Tibial artery (tissue), 4 donors: ENCODE data around the gene PROX2.

Experiments
- DNase-seq, 2 donors: peaks; one replicate each; pipeline ENCODE4 v3.0.0-alpha.2; 2019
- H3K27ac ChIP-seq, 2 donors: fragments of 200-600 bp; sonication (generic) in 1 of 2; 1 replicate in 1 of 2; 2 replicates in 1 of 2; pipeline ENCODE4 v1.5.1; 2018 to 2019; ENCODE audit warnings: mild to moderate bottlenecking in 1 of 2
- H3K27me3 ChIP-seq, 2 donors: fragments of 200-600 bp; sonication (generic) in 1 of 2; one replicate each; pipeline versions ENCODE4 v1.5.1 to v1.6.0; 2016 to 2019
- H3K36me3 ChIP-seq, 3 donors: fragments of 200-600 bp; sonication (generic) in 2 of 3; one replicate each; pipeline ENCODE4 v1.5.1; 2016 to 2019; ENCODE audit warnings: mild to moderate bottlenecking in 2 of 3
- H3K4me1 ChIP-seq, 4 donors: fragments of 200-600 bp; sonication (generic) in 2 of 4; 1 replicate in 3 of 4; 2 replicates in 1 of 4; pipeline ENCODE4 v1.5.1; 2016 to 2019
- H3K4me3 ChIP-seq, 2 donors: fragments of 200-600 bp; sonication (generic) in 1 of 2; 1 replicate in 1 of 2; 2 replicates in 1 of 2; pipeline ENCODE4 v1.5.1; 2018 to 2019; ENCODE audit warnings: mild to moderate bottlenecking in 2 of 2
- H3K9me3 ChIP-seq, 3 donors: fragments of 200-600 bp; sonication (generic) in 1 of 3; one replicate each; pipeline ENCODE4 v1.5.1; 2016 to 2019
- intact Hi-C: fragments of 100-400 bp; cut with DNase I; formaldehyde crosslinking; loops from one replicate; pipeline ENCODE4 v1.15.0; 2023; ENCODE audit warnings: low total_unique reads
- TF ChIP-seq, protein P1 (sequence below), 2 experiments: fragments of 200-600 bp in 1 of 2; fragments of 450-650 bp in 1 of 2; IDR thresholded peaks; one replicate each; pipeline ENCODE4 v1.5.1; 2017 to 2019; ENCODE audit warnings: antibody characterized with exemption in 2 of 2, mild to moderate bottlenecking in 1 of 2, moderate library complexity in 1 of 2

The PROX2 gene

GRCh38 chr14:74896400-74896799 lies 20.5 kb upstream of the PROX2 start:
- H3K4me1 ChIP-seq: no peaks in the 10 kb centered on the region
- no peak overlapping the region for H3K4me3 ChIP-seq
- TF ChIP-seq, protein P1, sequence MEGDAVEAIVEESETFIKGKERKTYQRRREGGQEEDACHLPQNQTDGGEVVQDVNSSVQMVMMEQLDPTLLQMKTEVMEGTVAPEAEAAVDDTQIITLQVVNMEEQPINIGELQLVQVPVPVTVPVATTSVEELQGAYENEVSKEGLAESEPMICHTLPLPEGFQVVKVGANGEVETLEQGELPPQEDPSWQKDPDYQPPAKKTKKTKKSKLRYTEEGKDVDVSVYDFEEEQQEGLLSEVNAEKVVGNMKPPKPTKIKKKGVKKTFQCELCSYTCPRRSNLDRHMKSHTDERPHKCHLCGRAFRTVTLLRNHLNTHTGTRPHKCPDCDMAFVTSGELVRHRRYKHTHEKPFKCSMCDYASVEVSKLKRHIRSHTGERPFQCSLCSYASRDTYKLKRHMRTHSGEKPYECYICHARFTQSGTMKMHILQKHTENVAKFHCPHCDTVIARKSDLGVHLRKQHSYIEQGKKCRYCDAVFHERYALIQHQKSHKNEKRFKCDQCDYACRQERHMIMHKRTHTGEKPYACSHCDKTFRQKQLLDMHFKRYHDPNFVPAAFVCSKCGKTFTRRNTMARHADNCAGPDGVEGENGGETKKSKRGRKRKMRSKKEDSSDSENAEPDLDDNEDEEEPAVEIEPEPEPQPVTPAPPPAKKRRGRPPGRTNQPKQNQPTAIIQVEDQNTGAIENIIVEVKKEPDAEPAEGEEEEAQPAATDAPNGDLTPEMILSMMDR (IDR thresholded peaks at IDR 0.05): no peak
- DNase-seq: no peak
- no peaks in the 10 kb centered on the region for H3K9me3 ChIP-seq
- H3K36me3 ChIP-seq: peaks cover 97 to 100% (median 99%) of the 10 kb centered on the region in 3 donors
- H3K27ac ChIP-seq: no peak overlapping the region
- intact Hi-C loops: no loop called here
- H3K27me3 ChIP-seq: no peaks in the 10 kb centered on the region

DNA sequence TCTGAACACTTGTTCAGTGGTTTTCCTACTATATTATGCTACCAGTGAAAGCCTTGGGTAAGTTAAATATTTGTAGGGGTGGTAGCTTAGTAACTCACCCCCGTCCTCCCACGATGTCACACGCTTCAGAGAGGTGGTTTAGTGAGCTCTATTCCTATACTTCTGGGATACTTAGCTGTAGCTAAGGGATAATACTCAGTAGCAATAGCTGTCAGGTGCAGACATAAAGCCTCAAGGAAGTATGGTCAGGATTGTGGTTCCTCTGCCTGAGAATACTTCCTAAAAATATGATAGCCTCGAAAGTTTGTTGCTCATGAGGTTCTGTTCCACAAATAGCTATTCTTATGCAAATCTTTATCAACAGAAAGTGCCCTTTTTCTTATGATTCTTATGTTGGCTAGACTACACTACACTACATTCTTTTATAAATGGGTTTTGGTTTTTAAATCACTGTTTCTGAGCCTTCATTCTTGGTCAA lies 17.7 kb upstream of the PROX2 start:
- no peak overlapping the region for H3K4me3 ChIP-seq
- no peaks in the 10 kb centered on the region for H3K27me3 ChIP-seq
- H3K9me3 ChIP-seq: no peaks in the 10 kb centered on the region
- no peak overlapping the region for H3K27ac ChIP-seq
- no peak for DNase-seq
- peaks cover 93 to 99% (median 96%) of the 10 kb centered on the region in 3 donors for H3K36me3 ChIP-seq
- TF ChIP-seq, protein P1 (IDR thresholded peaks at IDR 0.05): no peak
- intact Hi-C loops: no loop called here
- H3K4me1 ChIP-seq: no peaks in the 10 kb centered on the region

DNA sequence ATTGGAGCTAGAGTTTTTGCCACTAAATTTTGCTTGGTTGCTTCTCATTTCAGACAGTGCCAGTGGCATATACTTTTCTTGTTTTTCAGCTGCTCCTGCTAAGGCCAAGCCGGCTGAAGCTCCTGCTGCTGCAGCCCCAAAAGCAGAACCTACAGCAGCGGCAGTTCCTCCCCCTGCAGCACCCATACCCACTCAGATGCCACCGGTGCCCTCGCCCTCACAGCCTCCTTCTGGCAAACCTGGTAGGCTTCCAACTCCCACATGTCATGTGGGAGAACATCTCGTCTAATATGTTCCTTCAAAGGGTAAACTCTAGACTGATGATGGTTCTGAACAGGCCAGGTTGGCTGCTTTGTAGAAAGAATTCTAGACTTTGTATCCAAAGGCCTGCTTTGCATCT lies 16.8 kb upstream of the PROX2 start:
- no peak for DNase-seq
- TF ChIP-seq, protein P1 (IDR thresholded peaks at IDR 0.05): no peak
- H3K9me3 ChIP-seq: no peaks in the 10 kb centered on the region
- H3K4me3 ChIP-seq: no peak overlapping the region
- H3K4me1 ChIP-seq: peaks cover 0 to 5% (median 2%) of the 10 kb centered on the region in 4 donors
- no peaks in the 10 kb centered on the region for H3K27me3 ChIP-seq
- peaks cover 85 to 90% (median 87%) of the 10 kb centered on the region in 3 donors for H3K36me3 ChIP-seq
- no peak overlapping the region for H3K27ac ChIP-seq
- intact Hi-C loops: no loop called here

GRCh38 chr14:74891870-74892269 lies 15.9 kb upstream of the PROX2 start:
- H3K27me3 ChIP-seq: no peaks in the 10 kb centered on the region
- H3K4me3 ChIP-seq: no peak overlapping the region
- H3K4me1 ChIP-seq: peaks cover 0 to 8% (median 4%) of the 10 kb centered on the region in 4 donors
- TF ChIP-seq, protein P1 (IDR thresholded peaks at IDR 0.05): no peak
- DNase-seq: no peak
- H3K27ac ChIP-seq: no peak overlapping the region
- H3K36me3 ChIP-seq: peaks cover 76 to 82% (median 78%) of the 10 kb centered on the region in 3 donors
- H3K9me3 ChIP-seq: no peaks in the 10 kb centered on the region
- intact Hi-C loops: no loop called here

GRCh38 chr14:74890262-74890661 lies 14.3 kb upstream of the PROX2 start:
- H3K9me3 ChIP-seq: no peaks in the 10 kb centered on the region
- no peak overlapping the region for H3K27ac ChIP-seq
- no peak for DNase-seq
- peaks cover 0 to 24% (median 14%) of the 10 kb centered on the region in 4 donors for H3K4me1 ChIP-seq
- H3K27me3 ChIP-seq: no peaks in the 10 kb centered on the region
- no peak overlapping the region for H3K4me3 ChIP-seq
- H3K36me3 ChIP-seq: peaks cover 62 to 77% (median 68%) of the 10 kb centered on the region in 3 donors
- intact Hi-C loops: no loop called here
- TF ChIP-seq, protein P1 (IDR thresholded peaks at IDR 0.05): no peak
